HG02840 (cell line): ENCODE measurements around the gene PPM1A.

Experiments
- ATAC-seq: cut with Tn5 transposase; IDR thresholded peaks from one replicate; pipeline ENCODE4 v1.9.1; 2021; ENCODE audit warnings: mild to moderate bottlenecking, moderate library complexity, moderate number of reproducible peaks; ENCODE audit not compliant: unreplicated experiment, low FRiP score

Gene PPM1A

GRCh38 chr14:60254176-60254575, 5.2 kb downstream of the PPM1A start:
- no peak for ATAC-seq

DNA sequence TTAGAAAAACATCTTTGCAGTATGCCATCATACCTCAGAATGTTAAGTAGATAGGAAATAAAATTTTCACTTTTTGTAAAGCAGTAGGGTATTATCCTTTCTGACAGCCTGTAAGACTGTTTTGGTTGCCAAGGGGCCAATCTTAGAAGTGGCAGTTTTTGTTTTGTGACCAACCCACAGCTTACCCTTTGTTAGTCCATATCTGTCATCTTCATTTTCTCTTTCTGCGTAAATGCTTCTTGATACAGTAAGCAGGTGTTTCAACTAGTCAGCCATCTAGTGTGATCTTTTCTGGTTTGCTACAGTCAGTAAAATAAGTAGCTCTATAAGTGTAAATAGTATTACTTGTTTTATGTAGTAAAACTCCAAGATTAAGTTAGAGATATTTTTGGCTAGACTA, 8.8 kb downstream of the PPM1A start:
- ATAC-seq = no peak

GRCh38 chr14:60265163-60265562, 16.1 kb downstream of the PPM1A start:
- no peak for ATAC-seq

DNA sequence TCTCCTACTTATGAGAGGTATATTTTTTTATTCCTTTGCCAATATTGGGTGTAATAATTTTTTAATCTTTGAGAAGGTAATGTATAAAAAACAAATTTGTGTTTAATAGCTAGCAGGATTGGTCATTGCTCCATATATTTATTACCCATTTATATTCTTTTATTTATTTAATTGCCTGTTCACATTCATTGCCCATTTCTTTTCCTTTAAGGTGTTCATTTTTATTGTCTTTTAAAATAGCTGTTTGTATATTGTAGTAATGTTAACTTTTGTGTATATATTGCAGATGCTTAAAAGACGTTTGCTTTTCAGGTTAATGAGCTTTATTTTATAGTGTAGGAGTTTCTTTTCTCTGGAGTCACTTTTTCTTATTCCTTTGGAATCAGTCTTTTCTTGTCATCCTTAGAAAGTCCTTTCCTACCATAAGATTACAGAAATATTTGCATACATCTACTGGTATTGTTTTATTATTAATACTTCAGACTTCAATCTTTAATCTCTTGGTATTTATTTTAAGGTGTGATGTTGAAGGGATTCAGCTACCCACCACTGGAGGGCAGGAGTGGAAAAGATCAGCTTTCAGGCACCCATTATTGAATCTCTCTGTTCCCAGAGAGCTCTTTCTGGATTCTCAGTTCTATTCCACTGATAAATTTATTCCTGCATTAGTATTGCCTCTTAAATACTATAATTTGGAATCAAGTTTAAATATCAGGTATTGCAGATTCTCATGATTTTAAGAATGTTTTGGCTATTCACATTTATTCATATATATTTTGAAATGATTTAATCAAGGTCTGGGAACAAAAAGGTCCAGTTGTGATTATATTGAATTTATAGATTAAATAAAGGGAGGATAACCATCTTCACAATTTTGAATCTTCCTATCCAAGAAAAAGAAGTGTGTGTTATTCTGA, 17.3 kb downstream of the PPM1A start:
- ATAC-seq = no peak

DNA sequence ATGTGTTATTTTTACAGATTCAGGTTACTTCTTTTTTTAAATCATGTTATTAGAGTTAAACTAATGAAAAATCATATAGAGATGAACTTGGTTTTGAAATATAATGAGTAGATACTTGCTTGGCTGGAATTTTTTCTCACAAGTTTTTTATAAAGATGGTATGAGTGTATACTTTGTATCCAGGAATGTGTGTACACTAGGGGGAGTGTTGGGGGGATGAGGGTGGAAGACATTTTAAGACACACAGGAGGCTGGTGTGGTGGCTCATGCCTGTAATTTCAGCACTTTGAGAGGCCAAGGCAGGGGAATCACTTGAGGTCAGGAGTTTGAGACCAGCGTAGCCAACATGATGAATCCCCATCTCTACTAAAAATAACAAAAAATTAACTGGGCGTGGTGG, 23.2 kb downstream of the PPM1A start:
- no peak for ATAC-seq

- no peak for ATAC-seq
Measured at GRCh38 chr14:60273956-60274355, 24.9 kb downstream of the PPM1A start.

- ATAC-seq = no peak
Measured at GRCh38 chr14:60274448-60274847, 25.4 kb downstream of the PPM1A start.

- ATAC-seq = no peak
Measured at GRCh38 chr14:60275932-60276331, 26.9 kb downstream of the PPM1A start.

DNA sequence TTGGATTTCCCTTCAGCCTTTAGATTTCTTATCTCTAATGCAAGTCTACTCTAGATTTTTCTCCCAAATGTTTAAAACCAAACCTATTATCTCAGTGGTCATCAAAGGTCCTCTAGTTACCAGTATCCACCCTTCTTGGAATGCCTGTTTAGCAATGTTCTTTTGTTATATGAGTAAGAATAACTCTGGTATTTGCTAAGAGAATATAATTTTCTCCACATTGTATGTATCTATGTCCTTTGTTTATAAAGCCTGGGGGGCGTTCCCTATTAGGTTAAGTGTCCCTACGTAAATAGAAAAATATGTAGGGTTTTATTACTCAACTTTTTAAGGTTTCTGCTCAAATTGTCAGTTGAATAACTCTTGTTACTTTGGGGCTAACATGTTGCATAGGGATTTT, 27.3 kb downstream of the PPM1A start:
- no peak for ATAC-seq

- ATAC-seq = no peak
Measured at GRCh38 chr14:60277605-60278190, 28.7 kb downstream of the PPM1A start.

GRCh38 chr14:60278350-60278749, 29.3 kb downstream of the PPM1A start:
- no peak for ATAC-seq

DNA sequence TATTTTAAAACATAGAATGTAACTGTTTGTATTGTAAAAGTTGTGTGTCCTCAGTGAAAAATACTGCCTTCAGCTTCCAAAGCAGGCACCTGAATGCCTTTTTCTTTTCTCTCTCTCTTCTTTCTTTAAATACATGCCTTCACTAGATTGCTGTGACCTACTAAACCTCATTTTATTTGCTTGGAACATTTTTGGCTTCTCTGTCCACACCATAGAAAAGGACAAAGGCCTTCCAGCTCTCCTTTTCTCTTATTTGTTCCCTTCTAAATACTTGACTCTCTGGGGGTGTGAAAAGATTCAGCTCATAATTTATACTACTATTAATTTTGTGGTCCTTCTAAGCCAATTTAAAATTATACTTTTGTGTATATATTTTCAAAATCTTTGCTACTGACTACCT, 38.4 kb downstream of the PPM1A start:
- no peak for ATAC-seq

DNA sequence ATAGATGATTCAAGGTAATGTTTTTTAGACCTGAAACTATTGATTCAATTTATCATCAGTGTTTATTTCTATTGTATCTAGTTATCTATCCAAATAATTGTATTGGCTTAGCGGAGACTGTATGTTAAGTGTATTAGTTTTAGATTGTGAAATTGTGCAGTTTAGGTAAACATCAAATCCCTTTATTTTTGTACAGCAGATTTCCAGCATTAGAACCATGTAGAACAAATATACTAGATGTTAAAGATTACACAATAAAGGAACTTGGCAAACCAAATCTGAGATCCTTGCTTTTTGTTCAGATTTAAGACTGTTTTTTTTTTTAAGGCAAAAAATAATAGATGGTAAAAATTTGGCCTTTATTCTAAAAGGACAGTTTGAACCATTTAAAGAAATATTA, 39.3 kb downstream of the PPM1A start:
- ATAC-seq = no peak

DNA sequence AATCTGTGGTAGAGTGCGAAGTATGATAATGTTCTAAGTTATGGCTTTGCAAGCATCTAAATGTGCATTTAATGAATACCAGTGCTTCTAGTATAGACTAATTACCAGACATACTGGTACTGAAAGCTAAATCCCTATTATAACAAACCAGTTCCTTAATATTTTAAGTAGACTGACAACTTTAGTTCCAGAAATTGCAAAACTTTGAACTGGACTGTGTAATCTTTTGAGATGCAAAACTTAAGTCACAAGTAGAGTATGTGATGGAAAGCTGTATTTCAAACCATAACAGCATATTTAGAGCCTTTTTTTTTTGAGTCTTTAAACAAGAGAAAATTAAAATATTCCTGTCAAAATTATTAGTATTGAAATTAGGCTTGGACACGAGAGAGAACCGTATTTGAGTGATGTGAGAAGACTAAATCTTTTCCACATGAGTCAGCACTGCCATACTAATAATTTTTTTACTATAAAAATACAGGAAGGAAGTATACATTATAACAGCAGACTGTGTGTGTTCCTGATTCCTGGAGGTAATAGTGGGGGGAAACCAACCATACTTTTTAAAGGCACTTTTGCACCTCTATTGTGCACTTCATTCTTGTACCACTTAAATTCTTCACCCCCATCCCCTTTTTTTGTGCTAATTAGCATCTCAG, 45.5 kb downstream of the PPM1A start:
- no peak for ATAC-seq

DNA sequence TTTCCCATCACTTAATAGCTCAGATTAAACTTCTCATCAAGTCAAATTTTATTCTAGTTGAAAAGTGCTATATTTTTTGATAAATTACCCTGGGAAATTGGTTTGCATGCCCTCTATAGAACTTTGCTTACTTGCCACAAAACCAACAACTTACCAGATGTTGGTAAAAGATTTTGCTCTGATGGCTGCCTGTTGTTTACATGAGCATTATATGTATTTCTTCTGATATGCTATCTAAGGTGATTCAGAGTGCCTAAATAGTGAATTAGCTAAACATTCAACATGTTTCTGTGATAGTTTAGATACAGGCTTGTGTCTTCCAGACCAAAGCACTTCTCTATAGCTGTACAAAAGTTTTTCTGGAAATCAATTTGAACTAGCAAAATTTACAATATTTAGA, 51.0 kb downstream of the PPM1A start:
- no peak for ATAC-seq

GRCh38 chr14:60301685-60302084, 52.7 kb downstream of the PPM1A start:
- no peak for ATAC-seq

- ATAC-seq = no peak
Measured at GRCh38 chr14:60302663-60303062, 53.6 kb downstream of the PPM1A start.

DNA sequence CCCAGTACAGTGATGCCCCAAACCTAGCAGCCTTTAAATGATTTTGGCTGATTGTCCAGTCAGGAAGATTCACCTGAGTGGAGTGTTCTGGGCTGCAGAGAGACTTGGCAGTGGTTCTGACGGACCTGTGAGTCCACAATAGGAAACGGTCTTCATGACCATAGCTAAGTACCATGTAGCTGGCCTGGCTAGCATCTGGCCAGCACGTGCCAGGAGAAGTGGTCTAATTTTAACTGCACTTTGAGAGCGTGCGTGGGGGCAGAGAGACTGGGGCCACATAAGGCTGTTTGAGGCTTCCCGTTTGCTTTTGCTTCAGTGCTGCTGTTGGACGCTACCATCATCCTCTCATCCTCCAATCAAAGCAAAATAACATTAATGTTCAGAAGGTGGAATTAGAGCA, 54.7 kb downstream of the PPM1A start:
- no peak for ATAC-seq

DNA sequence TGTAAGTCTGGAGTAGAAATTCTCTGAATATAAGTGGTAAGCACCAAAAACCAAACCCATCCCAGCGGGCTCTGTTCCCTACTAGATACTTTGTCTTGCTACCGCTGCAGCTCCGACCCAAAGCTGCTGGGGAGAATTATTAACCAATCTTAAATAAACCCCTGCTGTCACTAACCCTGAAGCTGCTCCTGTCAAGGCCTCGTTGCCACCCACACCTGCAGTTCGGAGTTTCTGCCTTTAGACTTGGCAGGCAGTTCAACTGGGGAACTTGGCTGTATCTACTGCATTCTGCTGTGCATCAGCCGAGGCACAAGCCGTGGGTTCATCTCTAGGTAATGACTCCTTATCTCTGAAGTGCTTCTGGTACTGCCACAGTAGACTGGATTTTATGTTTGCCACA, 55.5 kb downstream of the PPM1A start:
- ATAC-seq = no peak

GRCh38 chr14:60309867-60310552, 61.0 kb downstream of the PPM1A start:
- no peak for ATAC-seq

- ATAC-seq = no peak
Measured at GRCh38 chr14:60311417-60311816, 62.4 kb downstream of the PPM1A start.
